HG03159 (cell line): Measurements from ENCODE around the gene SMAD3.
A peak's percentile ranks its signal among the peaks of the same experiment; 100 is the strongest.
"Not testable (repeated sequence)": the region's sequence is repeated elsewhere in the genome, so short reads cannot be mapped to it uniquely, and the experiment has no call there.

Source experiments
- ATAC-seq: cut with Tn5 transposase; IDR thresholded peaks from one replicate; pipeline ENCODE4 v1.9.1; 2021; ENCODE audit warnings: mild to moderate bottlenecking, moderate library complexity; ENCODE audit not compliant: unreplicated experiment

Gene SMAD3

GRCh38 chr15:67123291-67123690 lies 57.9 kb downstream of the SMAD3 start:
- ATAC-seq, result not testable (repeated sequence)

DNA sequence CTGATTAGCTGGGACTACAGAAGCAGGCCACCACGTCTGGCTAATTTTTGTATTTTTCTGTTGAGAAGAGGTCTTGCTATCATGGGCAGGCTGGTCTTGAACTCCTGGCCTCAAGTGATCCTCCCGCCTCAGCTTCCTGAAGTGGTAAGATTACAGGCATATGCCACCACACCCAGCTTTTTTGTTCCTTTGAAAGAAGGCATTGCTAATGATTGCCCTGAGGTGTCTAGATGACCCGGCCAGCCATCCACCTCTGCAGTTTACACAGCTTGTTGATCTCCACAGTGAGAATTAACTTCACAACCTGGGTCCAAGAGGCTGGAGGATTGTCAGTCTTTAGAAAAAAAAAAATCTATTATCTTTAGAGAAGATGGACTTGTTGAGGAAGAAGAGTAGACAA lies 58.7 kb downstream of the SMAD3 start:
- no peak for ATAC-seq

- no peak for ATAC-seq
Measured at GRCh38 chr15:67124911-67125588, 59.6 kb downstream of the SMAD3 start.

DNA sequence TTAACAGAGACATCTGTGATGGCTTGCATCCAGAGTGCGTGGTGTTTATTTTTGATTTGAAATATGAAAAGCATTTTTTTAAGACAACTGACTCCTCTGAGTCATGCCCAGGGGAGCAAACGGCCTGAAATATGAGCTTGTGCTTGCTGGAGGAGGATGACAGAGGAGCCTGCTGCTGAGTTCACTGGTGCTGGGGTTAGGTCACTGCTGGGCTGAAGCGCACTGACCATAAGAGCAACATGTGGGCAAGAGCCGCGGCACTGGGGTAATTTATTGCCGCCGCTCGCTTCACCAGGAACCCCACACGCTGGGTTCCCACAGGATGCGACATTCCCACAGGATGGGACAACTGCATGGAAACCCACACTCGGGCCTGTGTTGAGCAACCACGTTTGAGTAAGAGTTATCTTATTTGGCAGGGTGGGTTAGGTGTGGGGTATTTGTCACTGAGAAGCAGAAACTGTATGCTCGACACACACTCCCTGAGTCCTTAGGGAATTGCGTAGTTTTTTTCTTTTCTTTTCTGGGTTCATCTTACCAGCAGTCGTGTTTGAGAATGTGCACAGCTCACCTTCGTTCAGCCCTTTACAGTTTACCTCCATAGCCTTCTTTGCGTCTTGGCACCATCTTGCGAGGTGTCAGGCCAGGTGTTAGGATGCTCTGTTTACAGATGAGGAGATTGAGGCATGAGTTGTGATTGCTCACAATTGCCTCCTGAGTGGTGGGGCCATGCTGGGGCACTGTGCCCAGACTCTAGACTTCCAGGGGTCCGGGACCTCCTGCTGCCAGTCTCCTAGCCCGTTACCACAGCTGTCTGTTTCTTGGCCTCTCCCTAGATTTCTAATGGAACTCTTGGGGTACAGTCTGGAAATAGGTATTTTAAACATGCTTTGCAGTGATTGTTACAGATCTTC lies 60.4 kb downstream of the SMAD3 start:
- no peak for ATAC-seq

GRCh38 chr15:67126551-67127330 lies 61.3 kb downstream of the SMAD3 start:
- no peak for ATAC-seq

DNA sequence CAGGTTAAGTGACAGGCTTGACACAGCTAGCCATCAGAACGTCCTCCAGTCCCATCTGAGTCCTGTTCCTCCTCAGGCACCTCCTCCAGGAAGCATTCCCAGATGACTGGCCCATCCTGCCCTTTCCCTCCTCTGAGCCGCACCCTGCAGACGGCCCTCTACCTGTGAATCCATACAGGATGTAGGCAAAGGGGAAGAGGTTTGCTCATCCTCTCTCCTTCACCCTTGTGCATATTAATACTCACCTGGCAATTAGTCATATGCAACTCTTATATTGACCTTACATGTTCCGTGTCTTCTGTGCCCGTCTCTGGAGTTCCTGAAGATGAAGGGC lies 61.9 kb downstream of the SMAD3 start:
- no peak for ATAC-seq

DNA sequence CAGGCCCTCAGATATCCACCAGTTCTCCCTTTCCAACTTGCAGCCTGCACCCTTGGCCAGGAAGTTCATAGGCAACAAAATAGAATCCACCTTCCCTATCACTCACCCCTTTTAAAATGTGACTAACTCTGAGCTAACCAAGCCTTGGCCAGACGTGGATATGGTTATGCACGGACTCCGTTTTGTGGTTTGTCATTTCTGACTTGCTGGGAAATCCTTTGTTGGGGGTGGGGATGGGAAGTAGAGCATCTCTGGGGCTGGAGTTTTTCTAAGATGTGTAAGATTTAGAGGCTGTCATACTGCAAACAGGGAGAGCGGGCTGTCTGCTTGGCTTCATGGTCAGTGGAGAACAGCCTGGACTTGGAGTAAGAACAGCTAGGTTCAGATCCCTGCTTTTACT lies 62.6 kb downstream of the SMAD3 start:
- ATAC-seq, result no peak

DNA sequence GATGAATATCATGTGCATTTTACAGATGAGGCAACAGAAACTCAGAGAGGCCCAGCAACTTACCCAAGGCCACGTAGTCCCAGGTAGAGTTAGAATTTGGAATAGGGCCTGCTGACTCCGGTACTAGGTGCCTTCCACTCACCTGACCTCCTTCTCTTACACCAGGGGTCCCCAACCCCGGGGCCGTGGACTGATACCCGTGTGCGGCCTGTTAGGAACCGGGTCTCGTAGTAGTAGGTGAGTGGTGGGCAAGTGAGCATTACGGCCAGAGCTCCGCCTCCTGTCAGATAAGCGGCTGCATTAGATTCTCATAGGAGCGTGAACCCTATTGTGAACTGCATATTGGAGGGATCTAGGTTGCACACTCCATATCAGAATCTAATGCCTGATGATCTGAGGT lies 64.8 kb downstream of the SMAD3 start:
- no peak for ATAC-seq

DNA sequence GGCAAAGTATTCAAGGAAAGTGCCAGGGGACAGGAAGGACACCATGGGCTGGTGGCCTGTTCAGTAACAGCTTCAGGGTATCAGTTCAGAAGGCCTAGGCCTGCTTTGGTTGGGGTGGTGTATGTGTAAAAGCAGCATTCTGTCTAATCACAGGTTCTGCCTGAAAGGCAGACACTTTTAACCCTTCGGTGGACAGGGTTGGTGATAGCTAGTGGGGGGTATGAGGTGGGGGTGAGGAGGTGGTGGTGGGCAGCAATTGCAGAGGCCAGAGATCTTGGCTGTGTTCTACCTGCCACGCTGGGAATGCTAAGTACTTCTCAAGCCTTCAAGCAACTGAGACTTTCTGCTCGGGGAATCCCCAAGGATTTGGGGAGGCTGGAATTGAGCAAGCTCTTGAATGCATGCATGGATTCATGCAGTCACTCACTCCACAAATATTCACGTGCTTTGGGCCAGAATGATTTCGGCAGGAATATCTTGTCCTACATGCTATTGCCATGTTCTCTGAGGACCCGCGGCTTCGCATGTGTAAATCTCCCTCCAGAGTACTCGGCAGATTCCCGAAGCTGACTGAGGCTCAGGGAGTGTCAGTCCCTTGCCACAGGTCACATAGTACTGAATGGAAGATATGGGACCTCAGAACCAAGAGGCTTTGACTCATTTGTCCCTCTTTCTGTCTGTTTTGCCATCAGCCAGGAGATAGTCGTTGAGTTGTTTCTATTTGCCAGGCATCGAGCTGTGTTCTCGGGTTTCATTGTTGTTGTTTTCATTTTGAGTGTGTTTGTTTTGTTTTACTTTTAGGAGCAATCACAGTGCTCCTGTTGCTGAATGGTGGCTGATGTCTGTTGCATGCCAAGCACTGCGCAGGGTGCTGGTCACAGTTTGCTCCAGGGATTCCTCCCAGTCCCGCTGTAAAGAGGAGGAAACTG lies 65.5 kb downstream of the SMAD3 start:
- no peak for ATAC-seq

GRCh38 chr15:67132276-67132675 lies 66.9 kb downstream of the SMAD3 start:
- no peak for ATAC-seq

DNA sequence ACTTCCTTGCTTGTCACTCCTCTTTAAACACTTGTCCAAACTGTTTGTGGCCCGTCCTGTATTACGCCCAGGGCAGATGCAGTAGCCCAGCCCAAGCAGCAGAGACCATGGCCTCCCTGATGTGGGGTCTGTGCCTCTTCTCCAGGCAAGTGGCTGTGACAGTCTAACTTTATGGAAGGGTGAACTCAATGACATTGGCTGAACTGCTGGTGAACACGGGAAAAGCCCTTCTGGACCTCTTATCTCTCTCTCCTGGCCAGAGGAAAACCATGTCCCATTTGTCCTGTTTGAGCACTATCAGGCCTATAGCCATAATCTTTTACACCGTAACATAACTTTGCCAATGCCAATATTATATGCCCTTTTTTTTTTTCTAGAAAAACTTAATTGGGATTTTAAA lies 67.6 kb downstream of the SMAD3 start:
- no peak for ATAC-seq

DNA sequence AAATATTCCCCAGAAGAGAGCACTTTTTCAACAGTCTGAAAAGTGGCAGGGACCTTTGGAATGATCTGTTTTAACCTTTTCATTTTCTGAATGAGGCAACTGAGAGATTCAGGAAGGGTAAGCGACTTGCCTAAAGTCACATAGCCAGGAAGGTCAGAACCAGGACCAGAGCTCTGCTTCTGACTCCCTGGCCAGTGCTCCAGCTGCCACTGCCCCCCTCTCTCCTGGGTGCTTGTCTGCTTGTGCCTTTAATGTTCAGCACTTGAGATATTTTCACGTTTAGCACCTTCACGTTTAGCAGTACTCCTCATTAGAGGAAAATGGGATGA lies 68.3 kb downstream of the SMAD3 start:
- no peak for ATAC-seq

DNA sequence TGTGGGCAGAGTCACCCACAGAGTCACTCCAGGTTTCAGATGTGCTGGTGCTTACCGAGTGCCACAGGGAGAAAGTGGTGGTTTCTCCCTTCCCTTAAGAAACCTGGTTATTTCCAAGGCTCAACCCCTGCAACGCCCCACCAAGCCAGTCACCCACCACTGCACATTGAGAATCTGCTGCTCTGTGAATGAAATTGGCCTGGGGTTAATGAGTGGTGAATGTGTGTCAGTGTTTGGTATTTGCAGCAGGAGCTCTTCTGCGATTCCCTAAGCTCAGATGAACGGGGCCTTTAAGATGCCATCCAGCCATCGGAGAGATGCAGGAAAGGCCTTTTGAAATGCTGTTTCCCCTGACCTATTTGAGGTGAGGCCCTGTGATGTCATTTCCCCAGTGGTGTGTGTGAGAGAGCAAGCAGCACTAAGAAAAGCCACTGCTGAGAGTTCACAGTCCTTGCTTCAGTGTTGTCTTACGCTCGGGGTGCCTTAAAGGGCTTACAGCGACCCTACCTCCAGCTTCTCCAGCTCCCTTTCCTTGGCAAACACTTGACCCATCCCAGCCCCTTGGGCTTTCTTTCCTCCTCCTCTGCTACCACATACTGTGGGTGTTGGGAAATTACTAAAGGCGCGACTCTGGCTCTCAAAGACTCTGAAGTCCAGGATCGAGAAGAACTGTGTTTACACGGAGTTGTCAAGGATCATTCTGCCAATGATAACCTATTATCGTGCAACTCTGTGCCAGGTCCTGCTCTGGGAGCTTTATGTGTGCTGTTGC lies 68.9 kb downstream of the SMAD3 start:
- peak; percentile 78 for ATAC-seq

- ATAC-seq, result no peak
Measured at GRCh38 chr15:67134871-67135492, 69.6 kb downstream of the SMAD3 start.

GRCh38 chr15:67135494-67135893 lies 70.1 kb downstream of the SMAD3 start:
- no peak for ATAC-seq

DNA sequence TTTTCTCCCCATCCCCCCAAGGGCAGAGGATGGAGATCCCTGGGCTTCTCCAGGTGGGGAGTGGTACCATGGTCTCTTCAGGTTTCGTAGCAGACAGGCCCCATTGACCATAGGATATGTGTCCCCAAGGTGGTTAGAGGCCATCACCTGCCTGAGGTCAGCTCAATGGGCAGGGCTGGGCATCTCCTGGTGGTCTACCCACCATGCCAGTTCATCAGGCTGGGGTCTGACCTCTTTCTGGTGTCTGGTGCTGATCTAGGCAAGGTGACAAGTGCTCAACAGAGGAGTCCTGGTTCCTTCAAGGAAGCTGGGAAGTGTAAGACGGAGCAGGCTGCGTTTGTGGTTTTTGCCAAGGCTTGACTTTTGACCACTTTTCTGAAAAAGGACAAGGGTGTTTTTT lies 71.4 kb downstream of the SMAD3 start:
- no peak for ATAC-seq

- ATAC-seq, result no peak
Measured at GRCh38 chr15:67137319-67137718, 71.9 kb downstream of the SMAD3 start.

DNA sequence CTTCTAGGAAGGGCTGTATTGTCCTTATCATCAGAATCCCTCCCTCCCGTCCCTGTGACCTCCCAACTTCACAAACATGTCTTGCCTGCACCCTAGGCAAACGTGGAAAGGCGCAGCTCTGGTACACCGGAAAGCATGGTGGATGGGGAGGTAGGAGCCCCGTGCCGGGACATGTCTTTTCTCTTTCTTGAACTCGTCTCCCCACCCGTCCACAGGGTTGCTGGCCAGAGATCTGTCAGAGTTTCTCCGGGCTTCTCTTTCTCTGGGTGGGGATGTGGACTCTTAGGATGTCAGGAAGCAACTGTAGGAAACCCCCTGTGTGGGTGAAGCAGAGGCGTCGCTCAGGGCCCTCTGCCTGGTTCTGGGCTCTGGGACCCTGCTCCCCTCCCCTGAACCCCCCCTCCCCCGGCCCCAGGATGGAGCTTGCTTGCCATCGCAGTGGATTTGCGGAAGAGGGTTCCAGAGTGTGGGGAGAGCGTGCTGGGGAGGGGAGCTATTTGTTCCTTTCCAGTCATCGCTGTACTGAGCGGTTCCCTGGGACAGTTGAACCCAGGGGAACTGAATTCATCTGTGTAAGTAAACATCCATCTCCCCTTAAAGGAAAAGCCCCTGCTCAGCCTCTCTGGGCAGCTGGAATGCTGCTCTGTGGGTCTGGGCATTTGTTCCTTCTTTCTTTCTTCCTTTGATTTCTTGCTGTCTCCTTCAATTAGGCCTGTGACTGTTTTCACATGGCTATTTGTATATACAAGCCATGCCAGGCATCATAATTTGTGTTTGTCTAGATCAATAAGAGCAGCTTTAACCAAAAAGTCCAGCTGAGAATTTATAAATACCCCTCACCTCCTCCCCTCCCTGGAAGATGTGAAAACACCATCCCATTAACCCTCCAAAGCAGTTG lies 72.8 kb downstream of the SMAD3 start:
- ATAC-seq, result no peak
